Neural cell (in vitro differentiated cells): ENCODE data around the gene MYRF.

Source experiments
- CTCF ChIP-seq: fragments of 450-650 bp; IDR thresholded peaks from 2 replicates; pipeline ENCODE4 v1.5.1; 2014; ENCODE audit warnings: antibody characterized with exemption, mild to moderate bottlenecking, moderate library complexity; ENCODE audit not compliant: poor library complexity, severe bottlenecking
- EP300 ChIP-seq: fragments of 450-650 bp; conservative IDR thresholded peaks from 2 replicates; pipeline ENCODE4 v1.6.1; 2014; ENCODE audit warnings: antibody characterized with exemption, mild to moderate bottlenecking, moderate library complexity; ENCODE audit not compliant: poor library complexity, severe bottlenecking
- EZH2 ChIP-seq: fragments of 200-600, 300-800 bp; shearing (Covaris generic), sonication (generic); IDR thresholded peaks from 2 replicates; pipeline ENCODE4 v1.6.1; 2014; ENCODE audit warnings: antibody characterized with exemption, low read length, borderline replicate concordance, mild to moderate bottlenecking; ENCODE audit not compliant: insufficient read depth, poor library complexity, severe bottlenecking
- MXI1 ChIP-seq: fragments of 450-650 bp; conservative IDR thresholded peaks from 2 replicates; pipeline ENCODE4 v1.6.1; 2014; ENCODE audit warnings: antibody characterized with exemption, mild to moderate bottlenecking; ENCODE audit not compliant: poor library complexity, severe bottlenecking
- POLR2AphosphoS5 ChIP-seq: IDR thresholded peaks from 2 replicates; pipeline ENCODE4 v1.6.1; 2012
- RAD21 ChIP-seq: fragments of 450-650 bp; conservative IDR thresholded peaks from 2 replicates; pipeline ENCODE4 v1.6.1; 2014; ENCODE audit warnings: antibody characterized with exemption, mild to moderate bottlenecking, moderate library complexity
- REST ChIP-seq: IDR thresholded peaks from 2 replicates; pipeline ENCODE4 v1.6.1; 2012; ENCODE audit warnings: borderline replicate concordance
- SMC3 ChIP-seq: fragments of 450-650 bp; conservative IDR thresholded peaks from 2 replicates; pipeline ENCODE4 v1.6.1; 2014; ENCODE audit warnings: antibody characterized with exemption, mild to moderate bottlenecking, moderate library complexity; ENCODE audit not compliant: poor library complexity
- TAF1 ChIP-seq: IDR thresholded peaks from 2 replicates; pipeline ENCODE4 v1.6.1; 2012; ENCODE audit warnings: low read depth

- no peak for TF ChIP-seq POLR2AphosphoS5
- TF ChIP-seq EZH2: no peak
- TF ChIP-seq CTCF: no peak
- TF ChIP-seq SMC3: no peak
- TF ChIP-seq RAD21: no peak
- TF ChIP-seq EP300: no peak
- no peak for TF ChIP-seq MXI1
- TF ChIP-seq TAF1: no peak
- TF ChIP-seq REST: no peak
These were observed 4.9 kb downstream of the MYRF start for GRCh38 chr11:61757213-61757862.
